Duodenal mucosa (tissue), 2 donors: ENCODE data around the gene MSANTD2.

Experiments used
- H3K27ac ChIP-seq: one replicate; pipeline ENCODE4 v1.7.0; 2013; ENCODE audit warnings: low read depth, low read length
- H3K27me3 ChIP-seq, 2 donors: one replicate each; pipeline ENCODE4 v1.7.0; 2013; ENCODE audit warnings: low read length in 2 of 2, control low read depth in 1 of 2; ENCODE audit not compliant: insufficient read depth in 2 of 2, control insufficient read depth in 1 of 2
- H3K36me3 ChIP-seq, 2 donors: one replicate each; pipeline ENCODE4 v1.7.0; 2013; ENCODE audit warnings: low read length in 2 of 2, control low read depth in 1 of 2; ENCODE audit not compliant: insufficient read depth in 2 of 2, control insufficient read depth in 1 of 2
- H3K4me1 ChIP-seq, 2 donors: one replicate each; pipeline ENCODE4 v1.7.0; 2013; ENCODE audit warnings: low read length in 2 of 2, control low read depth in 1 of 2; ENCODE audit not compliant: insufficient read depth in 2 of 2, control insufficient read depth in 1 of 2
- H3K4me3 ChIP-seq, 2 donors: one replicate each; pipeline ENCODE4 v1.7.0; 2013; ENCODE audit warnings: low read length in 2 of 2, low read depth in 1 of 2
- H3K9ac ChIP-seq, 2 donors: one replicate each; pipeline ENCODE4 v1.7.0; 2013; ENCODE audit warnings: low read length in 2 of 2, low read depth in 1 of 2
- H3K9me3 ChIP-seq, 2 donors: one replicate each; pipeline ENCODE4 v1.7.0; 2013; ENCODE audit warnings: low read length in 2 of 2, control low read depth in 1 of 2; ENCODE audit not compliant: control insufficient read depth in 1 of 2

Gene MSANTD2

DNA sequence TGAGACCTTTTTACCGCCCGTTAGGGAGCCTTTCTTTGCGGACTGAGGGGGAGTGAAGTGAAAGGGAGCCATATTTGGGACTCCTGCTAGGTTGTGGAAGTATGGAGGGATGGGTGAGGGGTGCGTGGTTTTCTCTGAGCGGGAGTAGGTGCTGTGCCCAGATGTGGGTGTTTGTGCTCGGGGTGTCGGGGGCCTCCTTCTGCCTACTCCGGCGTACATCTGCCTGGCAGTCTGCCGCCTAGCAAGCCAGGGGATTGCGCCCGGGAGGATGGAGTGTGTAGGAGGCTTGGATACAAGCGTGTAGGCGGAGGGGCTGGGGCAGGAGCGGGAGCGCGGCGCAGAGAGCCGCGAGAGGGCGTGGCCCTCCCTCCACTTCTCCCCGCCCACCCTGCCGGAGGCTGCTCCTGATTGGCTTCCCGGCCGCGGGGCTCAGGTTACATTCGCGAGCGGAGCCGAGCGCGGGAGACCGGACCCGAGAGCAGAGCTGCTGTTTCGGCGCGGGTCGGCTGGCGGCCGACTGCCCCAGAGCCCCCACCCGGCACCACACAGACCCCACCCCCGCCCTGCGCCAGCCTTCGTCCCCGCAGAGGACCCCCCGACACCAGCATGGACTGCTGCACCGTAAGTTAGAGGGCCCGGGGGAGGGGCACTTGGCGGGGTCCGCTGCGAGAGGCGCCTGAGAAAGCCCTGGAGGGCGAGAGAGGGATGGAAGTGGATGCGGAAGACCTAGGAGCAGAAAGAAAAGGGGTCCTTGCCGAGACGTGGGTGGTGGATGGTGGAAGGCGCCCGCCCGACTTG lies 60.5 kb downstream of the MSANTD2 start, which contains the start of gene NRGN:
TSS of gene NRGN (plus strand) at position 464 of the 798 bp plus-strand sequence. CDS start at position 607, 143 bp downstream.
- Histone ChIP-seq H3K36me3 (no peaks in the 10 kb centered on the region), H3K4me3 (peak within 1 kb of the TSS; percentile 63 to 70), H3K27me3 (peaks cover 36 to 40% of the 10 kb centered on the region in 2 donors), H3K27ac (no peak within 1 kb of the TSS), H3K4me1 (peaks cover 15 to 17% of the 10 kb centered on the region in 2 donors), H3K9ac (peak within 1 kb of the TSS; percentile 35 to 38), H3K9me3 (no peaks in the 10 kb centered on the region)

DNA sequence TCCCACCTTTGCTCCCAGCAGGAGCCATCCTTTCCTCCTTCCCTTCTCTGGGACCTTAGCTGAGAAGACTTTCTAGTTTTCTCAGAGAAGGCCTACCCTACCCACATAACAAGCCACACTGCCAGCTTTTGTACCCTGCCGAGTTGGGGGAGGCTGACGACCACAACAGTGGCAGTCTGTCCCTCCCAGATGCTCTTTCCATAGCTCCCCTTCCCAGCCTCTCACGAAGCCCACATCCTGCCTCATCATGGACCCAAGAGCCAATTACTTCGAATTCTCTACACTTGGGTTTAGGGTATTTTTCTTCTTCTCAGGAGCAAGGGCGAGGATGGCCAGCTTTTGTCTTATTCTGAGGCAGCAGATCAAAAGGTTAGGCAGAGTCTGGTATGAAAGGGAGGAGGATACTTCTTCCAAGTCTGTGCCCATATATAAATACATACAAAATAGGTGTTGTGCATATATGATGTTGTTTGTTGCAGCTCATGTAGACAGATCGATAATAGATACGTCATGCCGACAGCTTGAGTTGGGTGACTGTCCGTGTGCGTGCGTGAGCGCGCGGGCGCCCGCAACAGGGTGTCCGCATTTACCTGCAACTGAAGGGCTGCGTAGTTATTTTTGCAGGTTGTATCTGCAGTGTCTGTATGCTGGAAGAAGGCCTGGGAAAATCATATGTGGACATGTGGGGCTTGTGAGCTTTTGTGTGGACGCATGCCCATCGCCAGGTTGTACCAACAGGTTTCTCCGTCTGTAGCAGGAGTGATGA lies 61.3 kb downstream of the MSANTD2 start:
- no peaks in the 10 kb centered on the region for H3K36me3 ChIP-seq
- H3K27me3 ChIP-seq = peaks cover 39 to 40% of the 10 kb centered on the region in 2 donors
- H3K27ac ChIP-seq = no peak overlapping the region
- H3K9ac ChIP-seq = peak overlapping the region in 1 of 2 donors; percentile 35
- peak overlapping the region; percentile 63 to 70 for H3K4me3 ChIP-seq
- peaks cover 15 to 17% of the 10 kb centered on the region in 2 donors for H3K4me1 ChIP-seq
- no peaks in the 10 kb centered on the region for H3K9me3 ChIP-seq

DNA sequence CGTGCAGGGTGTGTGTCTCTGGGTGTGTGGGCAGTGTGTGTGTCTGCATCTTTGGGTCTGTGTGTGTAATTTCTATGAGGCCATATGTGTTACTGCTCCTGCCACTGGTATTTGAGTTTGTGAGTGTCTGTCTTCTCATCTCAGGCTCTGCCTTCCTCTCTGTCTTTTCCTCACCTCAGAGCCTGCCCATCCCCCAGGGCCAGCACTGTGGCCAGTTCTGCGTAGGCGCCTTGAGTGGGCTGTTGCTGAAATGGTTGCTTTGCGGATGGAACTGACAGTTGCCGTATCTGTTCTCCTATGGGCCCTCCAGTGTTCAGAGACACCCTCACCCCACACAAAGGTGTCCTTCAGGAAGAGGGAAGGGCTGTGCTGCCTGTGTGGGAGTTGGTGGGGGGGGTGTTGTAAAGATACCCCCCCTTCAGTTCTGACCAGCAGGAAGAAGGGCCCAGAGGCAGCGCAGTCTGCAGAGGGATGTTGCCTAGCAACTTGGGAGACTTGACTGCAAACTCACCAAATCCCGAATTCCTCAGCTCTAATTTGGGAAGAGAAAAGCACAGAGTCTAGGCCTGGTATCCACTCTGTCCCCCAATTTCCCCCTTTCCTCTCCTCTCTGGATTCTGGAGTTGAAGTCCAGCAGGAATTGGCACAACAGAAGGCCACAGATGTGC lies 62.4 kb downstream of the MSANTD2 start:
- Histone ChIP-seq H3K27me3 (peaks cover 37 to 40% of the 10 kb centered on the region in 2 donors), H3K36me3 (no peaks in the 10 kb centered on the region), H3K4me1 (peaks cover 15 to 17% of the 10 kb centered on the region in 2 donors), H3K4me3 (no peak overlapping the region), H3K9me3 (no peaks in the 10 kb centered on the region), H3K27ac (no peak overlapping the region), H3K9ac (no peak overlapping the region)

DNA sequence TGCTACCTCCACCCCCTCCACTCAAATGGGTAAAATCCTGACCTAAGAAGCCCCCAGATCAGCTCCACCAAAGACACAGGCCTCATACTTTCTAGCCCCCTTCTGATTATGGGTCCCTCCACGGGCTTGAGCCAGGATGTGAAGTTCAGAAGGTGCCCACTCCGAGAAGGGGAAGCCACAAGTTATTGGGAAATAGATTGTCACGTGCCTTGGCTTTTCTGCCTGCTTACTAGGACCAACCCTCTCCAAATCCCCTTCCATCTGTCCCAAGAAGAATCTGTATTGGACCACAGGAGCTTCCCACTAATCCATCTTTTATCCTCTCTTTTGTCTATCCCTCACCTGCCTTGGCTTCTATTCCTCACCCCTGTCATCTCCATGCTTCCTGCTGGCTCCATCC lies 63.5 kb downstream of the MSANTD2 start:
- Histone ChIP-seq H3K9ac (no peak overlapping the region), H3K36me3 (no peaks in the 10 kb centered on the region), H3K4me3 (no peak overlapping the region), H3K9me3 (no peaks in the 10 kb centered on the region), H3K27ac (no peak overlapping the region), H3K4me1 (peaks cover 15 to 17% of the 10 kb centered on the region in 2 donors), H3K27me3 (peaks cover 30 to 31% of the 10 kb centered on the region in 2 donors)

DNA sequence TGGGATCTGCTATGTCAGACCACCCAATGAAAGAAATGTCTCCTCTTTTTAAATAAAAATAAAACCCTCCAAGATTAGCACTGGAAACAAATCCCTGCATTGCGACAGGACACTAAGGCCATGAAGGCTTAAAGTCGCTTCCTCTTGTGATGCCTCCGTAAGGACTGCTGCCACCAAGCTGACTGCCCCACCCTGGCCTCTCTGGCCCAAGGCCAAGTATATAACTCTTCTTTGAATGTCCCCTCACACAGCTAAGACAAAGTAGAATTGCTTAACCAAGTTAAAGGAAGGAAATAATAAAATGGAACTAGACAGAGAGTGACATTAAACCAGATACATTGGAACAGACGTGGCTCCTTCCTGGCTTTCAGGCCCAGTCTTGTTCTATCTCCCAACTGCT lies 68.0 kb downstream of the MSANTD2 start:
- no peaks in the 10 kb centered on the region for H3K36me3 ChIP-seq
- no peak overlapping the region for H3K9ac ChIP-seq

DNA sequence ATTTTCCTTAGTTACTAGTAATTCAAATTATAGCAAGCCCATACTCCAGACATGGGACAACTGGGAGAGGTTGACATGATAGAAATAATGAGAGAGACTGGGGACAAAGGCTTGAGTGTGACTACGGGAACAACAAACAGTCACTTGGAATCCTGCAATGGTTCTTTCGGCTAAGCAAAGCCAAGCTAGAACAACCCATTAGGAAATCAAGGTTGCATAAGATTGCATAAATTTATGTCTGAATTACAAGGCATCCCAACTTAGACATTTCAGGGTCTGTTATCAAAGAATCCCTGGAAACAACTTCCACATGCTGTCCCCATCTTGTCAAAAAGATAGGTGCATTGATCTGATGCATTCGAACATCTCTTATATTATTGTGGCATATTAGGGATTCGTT lies 70.6 kb downstream of the MSANTD2 start:
- H3K27me3 ChIP-seq = peaks cover 0 to 2% of the 10 kb centered on the region in 2 donors
- H3K27ac ChIP-seq = no peak overlapping the region
- no peak overlapping the region for H3K4me3 ChIP-seq
- H3K9me3 ChIP-seq = no peaks in the 10 kb centered on the region
- no peak overlapping the region for H3K9ac ChIP-seq
- H3K36me3 ChIP-seq = no peaks in the 10 kb centered on the region
- peaks cover 10 to 11% of the 10 kb centered on the region in 2 donors for H3K4me1 ChIP-seq

More for the DNA sequence above, 68.0 kb downstream of the MSANTD2 start:
- Histone ChIP-seq H3K27ac (no peak overlapping the region), H3K27me3 (peaks cover 3 to 5% of the 10 kb centered on the region in 2 donors), H3K4me3 (no peak overlapping the region), H3K4me1 (no peaks in the 10 kb centered on the region), H3K9me3 (no peaks in the 10 kb centered on the region)

DNA sequence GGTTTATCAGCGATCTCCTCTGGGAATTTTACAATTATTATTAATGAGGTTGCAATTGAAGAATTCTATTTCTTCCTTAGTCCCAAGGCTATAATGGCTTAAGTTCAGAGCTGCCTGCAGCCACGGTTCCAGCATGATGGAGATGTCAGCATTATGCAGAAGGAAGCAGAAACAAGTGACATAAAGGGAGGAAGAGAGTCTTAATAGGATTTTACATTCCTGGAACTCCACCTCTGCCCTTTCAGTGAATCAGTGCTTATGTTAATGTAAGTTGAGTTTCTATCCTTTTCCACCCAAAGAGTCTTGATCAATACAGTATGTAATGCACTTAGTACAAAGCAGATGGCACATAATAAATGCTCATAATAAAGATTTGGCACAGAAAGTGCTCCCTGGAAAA lies 72.1 kb downstream of the MSANTD2 start:
- peaks cover 10 to 11% of the 10 kb centered on the region in 2 donors for H3K4me1 ChIP-seq

DNA sequence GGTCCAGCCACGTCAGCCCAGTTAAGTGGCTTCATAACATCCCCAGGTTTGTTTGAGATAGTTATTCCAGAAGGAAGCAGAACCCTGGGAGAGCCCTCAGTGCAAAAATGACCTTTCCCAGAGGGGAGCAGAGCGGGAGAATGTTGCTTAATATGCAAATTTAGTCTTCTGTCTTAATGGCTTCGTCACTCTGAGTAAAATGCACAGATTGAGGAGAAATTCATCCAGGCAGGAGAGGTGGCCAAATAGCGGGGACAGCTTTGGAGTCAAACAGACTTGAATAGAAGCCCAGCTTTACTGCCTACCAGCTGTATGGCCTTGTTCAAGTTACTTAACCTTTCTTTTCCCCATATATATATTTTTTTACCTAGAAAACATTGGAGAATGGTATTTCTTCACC lies 72.7 kb downstream of the MSANTD2 start:
- Histone ChIP-seq H3K9ac (no peak overlapping the region), H3K4me3 (no peak overlapping the region), H3K4me1 (peaks cover 10 to 11% of the 10 kb centered on the region in 2 donors), H3K27ac (no peak overlapping the region), H3K36me3 (no peaks in the 10 kb centered on the region), H3K27me3 (peaks cover 0 to 6% of the 10 kb centered on the region in 2 donors), H3K9me3 (no peaks in the 10 kb centered on the region)

More for the DNA sequence above, 72.1 kb downstream of the MSANTD2 start:
- Histone ChIP-seq H3K27ac (no peak overlapping the region), H3K27me3 (peaks cover 0 to 6% of the 10 kb centered on the region in 2 donors), H3K4me3 (no peak overlapping the region), H3K9me3 (no peaks in the 10 kb centered on the region), H3K36me3 (no peaks in the 10 kb centered on the region), H3K9ac (no peak overlapping the region)

DNA sequence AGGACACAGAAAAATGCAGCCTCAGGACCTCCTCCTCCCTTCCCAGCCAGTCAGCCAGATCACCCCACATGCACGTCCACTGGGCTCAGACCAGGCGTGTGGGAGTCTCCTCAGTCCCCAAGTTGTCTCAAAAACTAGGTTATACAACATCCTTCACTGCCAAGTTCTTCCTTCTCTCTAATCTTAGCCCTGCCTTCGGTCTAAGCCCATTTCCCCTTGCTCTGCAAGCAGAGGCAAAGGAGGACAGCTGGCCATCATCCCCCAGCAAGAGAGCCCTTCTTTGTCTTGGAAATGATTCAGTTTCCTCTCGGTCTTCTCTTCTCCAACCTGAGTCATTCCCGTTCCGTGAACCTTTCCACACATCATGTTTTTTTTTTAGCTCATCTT lies 74.5 kb downstream of the MSANTD2 start:
- Histone ChIP-seq H3K27ac (no peak overlapping the region), H3K27me3 (peaks cover 0 to 15% of the 10 kb centered on the region in 2 donors), H3K4me3 (no peak overlapping the region), H3K9me3 (no peaks in the 10 kb centered on the region), H3K36me3 (no peaks in the 10 kb centered on the region), H3K4me1 (peaks cover 10 to 11% of the 10 kb centered on the region in 2 donors), H3K9ac (no peak overlapping the region)
